DMS 273 (cell line): ENCODE measurements around the gene COL26A1.
A peak's percentile ranks its signal among the peaks of the same experiment; 100 is the strongest.
"Not testable (repeated sequence)": the region's sequence is repeated elsewhere in the genome, so short reads cannot be mapped to it uniquely, and the experiment has no call there.

Source experiments
- DNase-seq: peaks from one replicate; lab custom pipeline; 2025; ENCODE audit not compliant: unreplicated experiment; lab: John Stamatoyannopoulos, UW

COL26A1 gene

DNA sequence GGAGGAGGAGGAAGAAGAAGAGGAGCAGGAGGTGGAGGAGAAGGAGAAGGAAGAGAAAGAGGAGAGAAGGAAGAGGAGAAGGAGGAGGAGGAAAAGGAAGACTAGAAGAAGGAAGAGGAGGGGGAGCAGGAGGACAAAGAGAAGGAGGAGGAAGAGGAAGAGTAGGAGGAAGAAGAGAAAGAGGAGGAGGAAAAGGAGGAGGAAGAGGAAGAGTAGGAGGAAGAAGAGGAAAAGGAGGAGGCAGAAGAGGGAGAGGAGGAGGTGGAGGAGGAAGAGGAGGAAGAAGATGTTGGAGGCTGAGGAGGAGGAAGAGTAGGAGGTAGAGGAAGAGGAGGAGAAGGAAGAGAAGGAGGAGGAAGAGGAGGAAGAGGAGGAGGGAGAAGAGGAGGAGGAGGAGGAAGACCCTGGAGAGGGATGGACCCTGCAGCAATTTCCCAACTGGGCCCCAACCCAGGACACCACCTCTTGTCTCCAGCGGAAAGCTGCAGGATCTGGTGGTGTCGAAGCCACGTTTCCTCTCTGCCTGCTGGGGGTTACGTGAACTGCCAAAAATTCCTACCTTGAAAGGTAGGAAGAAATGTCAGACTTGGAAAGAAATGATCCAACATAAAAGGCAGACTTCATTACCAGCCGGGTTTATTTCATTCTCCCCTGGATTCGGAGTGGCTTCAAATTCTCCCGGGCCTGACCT lies 38.9 kb downstream of the COL26A1 start:
- peak; percentile 56 for DNase-seq

- peak; percentile 56 for DNase-seq
Observed at GRCh38 chr7:101402081-101402779, 39.6 kb downstream of the COL26A1 start.

GRCh38 chr7:101402835-101403234 lies 40.2 kb downstream of the COL26A1 start:
- DNase-seq, result no peak

- no peak for DNase-seq
Observed at GRCh38 chr7:101405474-101406067, 42.9 kb downstream of the COL26A1 start.

DNA sequence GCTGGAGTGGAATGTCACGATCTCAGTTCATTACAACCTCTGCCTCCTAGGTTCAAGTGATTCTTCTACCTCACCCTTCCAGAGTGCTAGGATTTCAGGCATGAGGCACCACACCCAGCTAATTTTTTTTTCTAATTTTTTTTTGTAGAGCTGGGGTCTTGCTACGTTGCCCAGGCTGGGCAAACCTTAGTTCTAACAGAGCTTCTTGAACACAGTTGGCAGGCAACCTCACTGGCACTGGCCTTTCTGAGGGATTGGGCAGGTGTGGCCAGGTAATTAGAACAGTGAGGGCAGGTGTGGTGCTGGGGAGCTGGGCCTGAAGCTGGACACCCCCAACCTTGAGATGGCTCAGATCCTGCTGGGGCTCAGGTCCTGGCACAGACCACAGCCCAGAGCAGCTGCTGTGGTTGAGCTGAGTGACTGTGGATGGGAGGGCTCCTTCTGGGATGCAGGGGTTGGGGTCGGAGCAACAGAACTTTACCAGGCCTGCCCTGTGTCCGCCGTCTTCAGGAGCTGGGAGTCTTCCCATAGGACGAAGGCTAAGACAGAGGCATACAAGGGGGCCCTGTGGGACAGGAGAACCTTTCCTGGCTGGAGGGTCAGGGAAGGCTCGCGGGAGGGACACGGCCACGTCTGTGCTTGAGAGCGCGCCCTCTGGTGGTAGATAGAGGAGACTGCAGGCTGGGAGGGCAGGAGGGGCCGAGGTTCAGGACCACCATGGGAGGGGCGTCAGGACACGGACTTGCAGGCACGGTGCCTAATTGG lies 48.2 kb downstream of the COL26A1 start:
- peak; percentile 79 for DNase-seq

GRCh38 chr7:101411508-101411874 lies 48.8 kb downstream of the COL26A1 start:
- DNase-seq, result no peak

GRCh38 chr7:101412976-101413375 lies 50.3 kb downstream of the COL26A1 start:
- DNase-seq, result no peak

DNA sequence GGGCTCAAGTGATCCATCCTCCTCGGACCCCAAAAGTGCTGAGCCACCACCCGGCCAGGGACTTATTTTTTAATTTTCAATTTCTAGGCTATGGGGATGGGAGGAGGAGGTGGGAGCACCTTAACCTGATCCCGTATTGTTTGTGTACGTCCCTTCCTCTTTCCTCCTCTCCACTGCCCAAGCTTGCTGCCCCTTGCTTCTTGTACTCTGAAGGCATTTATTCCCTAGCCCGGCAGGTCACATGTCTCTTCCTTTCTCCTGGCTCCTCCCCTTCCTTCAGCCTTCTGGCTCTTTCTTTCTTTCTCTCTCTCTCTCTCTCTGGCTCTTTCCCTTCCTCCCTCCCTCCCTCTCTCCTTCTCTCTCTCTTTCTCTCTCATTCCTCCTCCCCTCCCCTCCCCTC lies 56.0 kb downstream of the COL26A1 start:
- DNase-seq, result no peak

DNA sequence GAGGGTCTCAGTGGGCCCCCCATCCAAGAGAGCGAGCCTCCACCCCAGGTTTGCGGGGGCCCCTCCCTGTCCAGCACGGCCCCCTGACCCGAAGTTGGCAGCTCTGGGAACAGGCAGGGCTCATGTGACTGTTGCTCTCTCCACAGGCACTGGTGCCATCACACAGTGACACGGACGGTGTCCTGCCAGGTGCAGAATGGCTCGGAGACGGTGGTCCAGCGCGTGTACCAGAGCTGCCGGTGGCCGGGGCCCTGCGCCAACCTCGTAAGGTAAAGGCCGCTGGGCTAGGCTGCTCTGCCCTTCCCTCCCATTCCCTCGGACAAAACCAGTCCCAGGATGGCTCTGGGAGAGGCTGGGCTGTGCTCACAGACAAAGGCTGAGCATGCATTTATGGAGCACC lies 57.2 kb downstream of the COL26A1 start:
- no peak for DNase-seq

DNA sequence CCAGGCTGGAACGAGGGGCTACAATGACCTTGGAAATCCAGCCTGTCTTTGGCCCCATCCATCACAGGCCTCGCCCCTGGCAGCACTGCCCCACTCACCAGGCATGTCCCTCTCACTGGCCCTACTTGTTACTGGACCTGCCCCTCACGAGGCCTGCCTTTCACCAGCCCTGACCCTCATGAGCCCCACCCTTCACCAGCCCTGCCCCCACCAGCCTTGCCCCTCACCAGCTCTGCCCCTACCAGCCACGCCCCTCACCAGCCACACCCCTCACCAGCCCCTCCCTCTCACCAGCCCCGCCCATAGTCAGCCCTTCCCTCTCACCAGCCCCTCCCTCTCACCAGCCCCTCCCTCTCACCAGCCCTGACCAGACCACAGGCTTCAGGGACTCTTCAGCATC lies 57.8 kb downstream of the COL26A1 start:
- DNase-seq, result peak; percentile 55

- no peak for DNase-seq
Observed at GRCh38 chr7:101422356-101423195, 59.9 kb downstream of the COL26A1 start.

DNA sequence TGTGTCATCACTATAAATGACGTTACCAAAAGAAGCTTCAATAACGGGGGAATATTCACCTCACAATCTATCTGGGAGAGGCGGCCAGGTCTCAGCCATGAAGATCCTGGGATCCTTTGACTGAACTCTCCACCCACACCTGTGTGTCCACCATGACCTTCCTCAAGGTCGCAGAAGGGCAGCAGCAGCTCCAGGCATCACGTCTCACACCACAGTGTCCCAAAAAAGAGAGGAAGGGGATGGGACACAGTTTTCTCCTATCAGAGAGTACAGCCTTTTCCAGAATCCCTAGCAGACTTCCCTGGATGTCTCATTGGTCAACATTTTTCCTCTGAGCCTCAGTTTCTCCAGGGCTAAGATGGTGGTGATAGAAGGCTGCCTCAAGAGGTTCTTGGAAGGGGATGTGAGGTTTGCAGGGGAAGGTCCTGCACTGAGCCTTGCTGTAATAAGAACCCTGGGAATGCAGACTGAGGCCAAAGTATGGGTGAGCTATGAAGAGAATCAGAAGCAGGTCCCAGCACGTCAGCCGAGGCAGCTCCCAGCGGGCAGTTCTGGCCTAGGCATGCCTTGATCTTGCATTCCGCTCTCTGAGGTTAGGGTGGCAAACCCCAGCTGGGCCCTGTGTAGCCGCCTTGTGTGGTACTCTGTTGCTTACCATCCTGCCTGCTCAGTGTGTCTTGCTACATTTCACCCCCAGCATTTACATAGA lies 63.8 kb downstream of the COL26A1 start:
- DNase-seq, result peak; percentile 41

GRCh38 chr7:101428093-101428866 lies 65.6 kb downstream of the COL26A1 start:
- no peak for DNase-seq

- DNase-seq, result no peak
Observed at GRCh38 chr7:101432316-101432715, 69.6 kb downstream of the COL26A1 start.

GRCh38 chr7:101433688-101434087 lies 71.0 kb downstream of the COL26A1 start:
- no peak for DNase-seq

DNA sequence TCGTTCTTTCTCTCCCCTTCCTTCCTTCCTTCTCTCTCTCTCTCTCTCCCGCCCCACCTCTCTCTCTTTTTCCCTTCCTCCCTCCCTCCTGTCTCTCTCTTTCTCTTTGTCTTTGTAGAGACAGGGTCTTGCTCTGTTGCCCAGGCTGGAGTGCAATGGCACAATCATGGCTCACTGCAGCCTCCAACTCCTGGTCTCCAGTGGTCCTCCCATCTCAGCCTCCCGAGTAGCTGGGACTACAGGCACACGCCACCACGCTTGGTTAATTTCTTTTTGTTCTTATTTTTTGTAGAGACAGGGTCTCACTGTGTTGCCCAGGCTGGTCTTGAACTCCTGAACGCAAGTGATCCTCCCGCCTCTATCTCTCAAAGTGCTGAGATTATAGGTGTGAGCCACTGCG lies 71.5 kb downstream of the COL26A1 start:
- DNase-seq, result not testable (repeated sequence)

- DNase-seq, result no peak
Observed at GRCh38 chr7:101435461-101436220, 73.0 kb downstream of the COL26A1 start.

DNA sequence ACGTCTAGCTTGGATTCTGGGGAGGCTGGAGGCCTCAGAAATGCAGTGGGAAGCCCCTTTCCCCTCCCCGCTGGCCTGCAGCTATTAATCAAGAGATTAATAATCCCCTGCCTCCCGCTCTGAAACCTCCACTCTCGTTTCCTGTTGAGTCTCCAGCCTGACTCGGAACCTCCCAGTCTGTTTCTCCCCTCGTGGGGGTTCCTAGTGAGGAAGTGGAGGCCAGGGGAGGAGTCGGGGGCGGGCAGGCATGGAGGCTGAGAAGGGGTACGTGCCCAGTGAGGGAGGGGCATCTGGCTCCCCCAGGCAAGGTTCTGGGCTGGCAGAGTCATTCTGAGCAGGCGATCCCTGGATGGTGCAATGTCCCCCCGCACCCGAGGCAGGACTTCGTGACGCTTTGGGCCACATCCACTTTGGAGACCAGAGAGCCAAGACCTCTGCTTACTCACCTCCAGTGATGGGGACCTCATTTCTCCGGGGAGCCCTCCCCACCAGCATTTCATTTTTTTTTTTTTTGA lies 73.6 kb downstream of the COL26A1 start:
- DNase-seq, result no peak
